Left ventricle myocardium superior (tissue), 1 donor: ENCODE data around the gene LUZP2. TPM values are rescaled to one million over a fixed set of nuclear protein-coding genes. Genes with fewer than 3 reads are reported as not detected.

ENCODE experiments used
- ATAC-seq: fragments of 200-7000 bp; cut with Tn5 transposase; one replicate; pipeline ENCODE4 v1.9.1; 2020; ENCODE audit warnings: mild to moderate bottlenecking, moderate library complexity
- DNase-seq: peaks from one replicate; pipeline ENCODE4 v3.0.0-alpha.2; 2020
- intact Hi-C: fragments of 100-400 bp; cut with micrococcal nuclease; formaldehyde crosslinking; loops from one replicate; pipeline ENCODE4 v1.11.0; 2022
- total RNA-seq: library from RNA; stranded (reverse); fragmentation: NEBNext Ultra II Directional; extraction: Animal tissue kit (Norgen Biotek cat#: 25700); gene quantifications from one replicate; pipeline ENCODE4 v1.2.1, GENCODE V29; 2021
- donor health status: DM: no; HTN: yes; CAD: no; lungs with severe emphysema.

LUZP2 gene
- total RNA-seq, 1 donor from 2014 or later, result not detected

- intact Hi-C loops, result no loop called here
- DNase-seq, result no peak
- ATAC-seq, result no peak
These were observed 192.1 kb downstream of the LUZP2 start for GRCh38 chr11:24688981-24689380.

- intact Hi-C loops, result no loop called here
- DNase-seq (no peak), ATAC-seq (no peak)
These were observed 200.8 kb downstream of the LUZP2 start for GRCh38 chr11:24697522-24698111.

GRCh38 chr11:24704716-24705115, 207.9 kb downstream of the LUZP2 start:
- intact Hi-C loops, result no loop called here
- DNase-seq (no peak), ATAC-seq (no peak)

- no peak for DNase-seq
- ATAC-seq, result no peak
- intact Hi-C loops, result no loop called here
These were observed 208.6 kb downstream of the LUZP2 start for GRCh38 chr11:24705474-24705873.

- intact Hi-C loops, result no loop called here
- ATAC-seq, result no peak
- DNase-seq, result no peak
These were observed 211.8 kb downstream of the LUZP2 start for GRCh38 chr11:24708616-24709015.

GRCh38 chr11:24709928-24710565, 213.2 kb downstream of the LUZP2 start:
- intact Hi-C loops, result no loop called here
- ATAC-seq (no peak), DNase-seq (no peak)

GRCh38 chr11:24714601-24715000, 217.7 kb downstream of the LUZP2 start:
- intact Hi-C loops, result no loop called here
- no peak for DNase-seq
- no peak for ATAC-seq

GRCh38 chr11:24716403-24716802, 219.6 kb downstream of the LUZP2 start:
- DNase-seq (no peak), ATAC-seq (no peak)
- intact Hi-C loops, result no loop called here

GRCh38 chr11:24723231-24723630, 226.4 kb downstream of the LUZP2 start:
- no peak for DNase-seq
- ATAC-seq, result no peak
- intact Hi-C loops, result no loop called here

GRCh38 chr11:24731554-24731953, 234.7 kb downstream of the LUZP2 start:
- DNase-seq, result no peak
- ATAC-seq, result no peak
- intact Hi-C loops, result no loop called here

GRCh38 chr11:24734742-24735237, 237.9 kb downstream of the LUZP2 start:
- intact Hi-C loops, result no loop called here
- no peak for ATAC-seq

GRCh38 chr11:24738972-24739371, 242.1 kb downstream of the LUZP2 start:
- intact Hi-C loops, result no loop called here
- ATAC-seq (no peak), DNase-seq (no peak)

More at GRCh38 chr11:24734742-24735237, 237.9 kb downstream of the LUZP2 start:
- no peak for DNase-seq

GRCh38 chr11:24739637-24740036, 242.8 kb downstream of the LUZP2 start:
- no peak for DNase-seq
- intact Hi-C loops, result no loop called here
- no peak for ATAC-seq

- ATAC-seq, result no peak
- no peak for DNase-seq
These were observed 250.7 kb downstream of the LUZP2 start for GRCh38 chr11:24747275-24748251.

GRCh38 chr11:24748261-24748660, 251.4 kb downstream of the LUZP2 start:
- DNase-seq, result no peak
- intact Hi-C loops, result no loop called here
- no peak for ATAC-seq

More at GRCh38 chr11:24747275-24748251, 250.7 kb downstream of the LUZP2 start:
- intact Hi-C loops, result no loop called here

- ATAC-seq (no peak), DNase-seq (no peak)
- intact Hi-C loops, result no loop called here
These were observed 257.6 kb downstream of the LUZP2 start for GRCh38 chr11:24754406-24754805.

GRCh38 chr11:24755260-24755839, 258.5 kb downstream of the LUZP2 start:
- intact Hi-C loops, result no loop called here
- no peak for DNase-seq
- no peak for ATAC-seq

- DNase-seq, result no peak
- intact Hi-C loops, result no loop called here
- no peak for ATAC-seq
These were observed 262.9 kb downstream of the LUZP2 start for GRCh38 chr11:24759742-24760141.

- ATAC-seq, result no peak
- intact Hi-C loops, result no loop called here
These were observed 263.8 kb downstream of the LUZP2 start for GRCh38 chr11:24760681-24761080.

GRCh38 chr11:24762076-24762475, 265.2 kb downstream of the LUZP2 start:
- intact Hi-C loops, result no loop called here
- DNase-seq (no peak), ATAC-seq (no peak)

More at GRCh38 chr11:24760681-24761080, 263.8 kb downstream of the LUZP2 start:
- DNase-seq, result no peak
